ENCODE results near the gene PACSIN2. TPM values are rescaled to one million over a fixed set of nuclear protein-coding genes. Genes with fewer than 3 reads are reported as not detected.

The PACSIN2 gene
- total RNA-seq, 1 donor from 2014 or later: 61.0 TPM

GRCh38 chr22:42873356-42873755 is 141.6 kb downstream of the PACSIN2 start:
- Mint-ChIP-seq H3K27ac (no peak overlapping the region), H3K36me3 (ENCODE audit: insufficient read depth) (peaks cover 7% of the 10 kb centered on the region), H3K9me3 (ENCODE audit: low read depth) (no peaks in the 10 kb centered on the region), H3K4me1 (ENCODE audit: low read depth) (no peaks in the 10 kb centered on the region), H3K27me3 (no peaks in the 10 kb centered on the region), H3K4me3 (ENCODE audit: low read depth) (no peak overlapping the region)
- TF ChIP-seq CTCF (IDR thresholded peaks at IDR 0.05; ENCODE audit: unreplicated experiment): no peak
- no peak for DNase-seq (ENCODE audit: low spot score, unreplicated experiment)

- H3K27ac Mint-ChIP-seq: no peak overlapping the region
- H3K27me3 Mint-ChIP-seq: no peaks in the 10 kb centered on the region
- H3K4me1 Mint-ChIP-seq (ENCODE audit: low read depth): no peaks in the 10 kb centered on the region
- peaks cover 7% of the 10 kb centered on the region for H3K36me3 Mint-ChIP-seq (ENCODE audit: insufficient read depth)
- no peak overlapping the region for H3K4me3 Mint-ChIP-seq (ENCODE audit: low read depth)
- no peaks in the 10 kb centered on the region for H3K9me3 Mint-ChIP-seq (ENCODE audit: low read depth)
- no peak for TF ChIP-seq CTCF (IDR thresholded peaks at IDR 0.05; ENCODE audit: unreplicated experiment)
- DNase-seq (ENCODE audit: low spot score, unreplicated experiment): no peak
Measured at GRCh38 chr22:42872821-42873220, 142.1 kb downstream of the PACSIN2 start.

GRCh38 chr22:42871146-42872050 is 143.6 kb downstream of the PACSIN2 start:
- H3K4me3 Mint-ChIP-seq (ENCODE audit: low read depth): no peak overlapping the region
- no peaks in the 10 kb centered on the region for H3K27me3 Mint-ChIP-seq
- H3K27ac Mint-ChIP-seq: peak overlapping the region; percentile 13
- no peak for DNase-seq (ENCODE audit: low spot score, unreplicated experiment)
- H3K4me1 Mint-ChIP-seq (ENCODE audit: low read depth): no peaks in the 10 kb centered on the region
- TF ChIP-seq CTCF (IDR thresholded peaks at IDR 0.05; ENCODE audit: unreplicated experiment): no peak
- H3K36me3 Mint-ChIP-seq (ENCODE audit: insufficient read depth): peaks cover 7% of the 10 kb centered on the region
- no peaks in the 10 kb centered on the region for H3K9me3 Mint-ChIP-seq (ENCODE audit: low read depth)

- DNase-seq (ENCODE audit: low spot score, unreplicated experiment): no peak
- H3K27me3 Mint-ChIP-seq: no peaks in the 10 kb centered on the region
- H3K9me3 Mint-ChIP-seq (ENCODE audit: low read depth): no peaks in the 10 kb centered on the region
- no peaks in the 10 kb centered on the region for H3K4me1 Mint-ChIP-seq (ENCODE audit: low read depth)
- H3K4me3 Mint-ChIP-seq (ENCODE audit: low read depth): no peak overlapping the region
- H3K27ac Mint-ChIP-seq: no peak overlapping the region
- peaks cover 5% of the 10 kb centered on the region for H3K36me3 Mint-ChIP-seq (ENCODE audit: insufficient read depth)
- no peak for TF ChIP-seq CTCF (IDR thresholded peaks at IDR 0.05; ENCODE audit: unreplicated experiment)
Measured at GRCh38 chr22:42869888-42870480, 145.0 kb downstream of the PACSIN2 start.

GRCh38 chr22:42869463-42869862 is 145.5 kb downstream of the PACSIN2 start:
- DNase-seq (ENCODE audit: low spot score, unreplicated experiment): no peak
- H3K9me3 Mint-ChIP-seq (ENCODE audit: low read depth): no peaks in the 10 kb centered on the region
- no peak for TF ChIP-seq CTCF (IDR thresholded peaks at IDR 0.05; ENCODE audit: unreplicated experiment)
- no peak overlapping the region for H3K4me3 Mint-ChIP-seq (ENCODE audit: low read depth)
- no peaks in the 10 kb centered on the region for H3K27me3 Mint-ChIP-seq
- no peak overlapping the region for H3K27ac Mint-ChIP-seq
- H3K36me3 Mint-ChIP-seq (ENCODE audit: insufficient read depth): peaks cover 5% of the 10 kb centered on the region
- H3K4me1 Mint-ChIP-seq (ENCODE audit: low read depth): no peaks in the 10 kb centered on the region
